ENCODE data around the gene NRG3.
A peak's percentile ranks its signal among the peaks of the same experiment; 100 is the strongest.

The NRG3 gene

GRCh38 chr10:82289945-82290344, 415.0 kb downstream of the NRG3 start:
- TF ChIP-seq, protein P1, sequence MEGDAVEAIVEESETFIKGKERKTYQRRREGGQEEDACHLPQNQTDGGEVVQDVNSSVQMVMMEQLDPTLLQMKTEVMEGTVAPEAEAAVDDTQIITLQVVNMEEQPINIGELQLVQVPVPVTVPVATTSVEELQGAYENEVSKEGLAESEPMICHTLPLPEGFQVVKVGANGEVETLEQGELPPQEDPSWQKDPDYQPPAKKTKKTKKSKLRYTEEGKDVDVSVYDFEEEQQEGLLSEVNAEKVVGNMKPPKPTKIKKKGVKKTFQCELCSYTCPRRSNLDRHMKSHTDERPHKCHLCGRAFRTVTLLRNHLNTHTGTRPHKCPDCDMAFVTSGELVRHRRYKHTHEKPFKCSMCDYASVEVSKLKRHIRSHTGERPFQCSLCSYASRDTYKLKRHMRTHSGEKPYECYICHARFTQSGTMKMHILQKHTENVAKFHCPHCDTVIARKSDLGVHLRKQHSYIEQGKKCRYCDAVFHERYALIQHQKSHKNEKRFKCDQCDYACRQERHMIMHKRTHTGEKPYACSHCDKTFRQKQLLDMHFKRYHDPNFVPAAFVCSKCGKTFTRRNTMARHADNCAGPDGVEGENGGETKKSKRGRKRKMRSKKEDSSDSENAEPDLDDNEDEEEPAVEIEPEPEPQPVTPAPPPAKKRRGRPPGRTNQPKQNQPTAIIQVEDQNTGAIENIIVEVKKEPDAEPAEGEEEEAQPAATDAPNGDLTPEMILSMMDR (conservative IDR thresholded peaks at IDR 0.05; ENCODE audit: low read depth, low read length), result no peak
- no peak for DNase-seq (ENCODE audit: low read depth)
- H3K4me3 ChIP-seq (ENCODE audit: low read depth, low read length), result no peak overlapping the region

DNA sequence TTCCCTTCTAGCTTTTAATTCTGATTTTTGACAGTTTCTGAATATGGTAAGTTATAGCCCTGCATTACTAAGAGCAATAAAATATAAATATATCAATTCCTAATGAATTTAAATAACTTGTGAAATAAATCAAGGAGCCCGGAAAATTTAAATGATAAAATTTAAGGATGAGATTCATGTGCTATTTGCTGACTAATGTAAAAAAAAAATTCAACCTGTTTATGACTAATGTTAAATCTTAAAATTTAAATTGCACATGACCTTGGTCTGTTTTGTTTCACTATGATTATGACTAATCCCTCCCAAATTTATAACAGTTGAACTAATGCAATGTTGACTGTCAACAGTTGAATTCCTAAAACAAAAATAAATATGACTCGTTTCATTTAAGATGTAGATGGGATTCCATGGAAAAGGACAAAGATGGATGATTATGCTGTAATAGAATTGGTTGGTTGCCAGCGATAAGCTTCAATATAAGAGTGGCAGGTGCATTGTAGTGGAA, 419.9 kb downstream of the NRG3 start:
- TF ChIP-seq, protein P1 (conservative IDR thresholded peaks at IDR 0.05; ENCODE audit: low read depth, low read length), result no peak
- no peak for DNase-seq (ENCODE audit: low read depth)
- no peak overlapping the region for H3K4me3 ChIP-seq (ENCODE audit: low read depth, low read length)

DNA sequence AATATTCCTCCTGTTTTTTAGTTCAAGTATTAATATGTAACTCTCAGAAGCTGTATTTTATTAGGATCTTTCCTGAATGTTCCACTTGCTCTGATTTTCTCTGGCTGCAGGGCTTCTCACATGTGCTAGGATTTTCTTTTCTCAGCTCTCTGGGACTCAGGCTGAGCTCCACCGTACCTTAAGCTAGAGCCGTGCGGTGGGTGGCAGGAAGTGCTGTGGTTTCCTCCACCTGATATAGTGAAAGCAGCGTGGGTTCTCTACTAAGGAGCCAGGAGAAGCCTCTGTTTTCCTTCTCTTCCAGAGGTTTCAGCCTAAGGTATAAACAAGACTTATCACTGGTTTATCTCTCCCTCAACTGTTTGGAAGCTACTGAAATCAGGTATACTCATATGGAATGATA, 433.6 kb downstream of the NRG3 start:
- H3K4me3 ChIP-seq (ENCODE audit: low read depth, low read length), result no peak overlapping the region
- DNase-seq (ENCODE audit: low read depth), result no peak
- TF ChIP-seq, protein P1 (conservative IDR thresholded peaks at IDR 0.05; ENCODE audit: low read depth, low read length), result no peak

GRCh38 chr10:82310839-82311238, 435.8 kb downstream of the NRG3 start:
- no peak overlapping the region for H3K4me3 ChIP-seq (ENCODE audit: low read depth, low read length)
- TF ChIP-seq, protein P1 (conservative IDR thresholded peaks at IDR 0.05; ENCODE audit: low read depth, low read length), result no peak

DNA sequence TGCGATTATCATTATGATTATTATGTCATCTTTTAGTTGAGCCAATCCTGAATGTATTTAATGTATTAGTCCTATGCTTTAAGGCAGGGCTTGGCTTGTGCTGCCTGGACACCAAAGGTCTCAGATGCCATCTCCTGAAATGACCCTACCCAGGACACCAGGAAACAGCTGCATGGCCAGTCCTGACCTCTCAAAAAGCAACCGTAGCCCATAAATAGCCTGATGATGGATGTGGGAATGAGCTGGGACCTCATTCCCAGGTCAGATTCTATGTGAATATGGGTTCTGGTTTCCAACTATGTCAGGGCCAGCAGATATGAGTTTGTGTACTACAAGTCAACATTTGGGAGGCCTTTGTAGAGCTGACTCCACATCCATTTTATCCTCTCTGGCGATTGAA, 438.4 kb downstream of the NRG3 start:
- DNase-seq (ENCODE audit: low read depth), result no peak
- TF ChIP-seq, protein P1 (conservative IDR thresholded peaks at IDR 0.05; ENCODE audit: low read depth, low read length), result no peak
- no peak overlapping the region for H3K4me3 ChIP-seq (ENCODE audit: low read depth, low read length)

More at GRCh38 chr10:82310839-82311238, 435.8 kb downstream of the NRG3 start:
- DNase-seq (ENCODE audit: low read depth), result peak; percentile 1

GRCh38 chr10:82318534-82318933, 443.5 kb downstream of the NRG3 start:
- TF ChIP-seq, protein P1 (conservative IDR thresholded peaks at IDR 0.05; ENCODE audit: low read depth, low read length), result no peak
- H3K4me3 ChIP-seq (ENCODE audit: low read depth, low read length), result no peak overlapping the region
- no peak for DNase-seq (ENCODE audit: low read depth)

DNA sequence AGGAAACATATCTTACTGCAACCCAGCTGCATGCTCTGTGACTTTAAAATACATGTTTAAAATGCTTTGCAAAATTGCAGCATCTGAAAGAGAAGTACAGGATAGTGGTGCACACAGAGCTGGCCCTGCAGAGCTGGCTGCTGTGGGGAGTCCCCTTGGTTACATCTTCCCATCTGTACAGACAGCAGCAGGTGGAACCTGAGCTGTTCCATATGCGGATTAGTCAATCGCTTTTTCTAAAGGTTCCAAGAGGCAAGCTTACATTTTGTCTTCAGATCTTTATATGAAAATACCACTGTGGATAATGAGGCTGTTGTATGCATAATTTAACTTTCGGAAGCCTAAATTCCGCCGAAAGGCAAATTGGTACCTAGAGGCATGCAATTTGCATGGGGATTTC, 444.1 kb downstream of the NRG3 start:
- TF ChIP-seq, protein P1 (conservative IDR thresholded peaks at IDR 0.05; ENCODE audit: low read depth, low read length), result no peak
- H3K4me3 ChIP-seq (ENCODE audit: low read depth, low read length), result no peak overlapping the region
- no peak for DNase-seq (ENCODE audit: low read depth)

Measured in choroid plexus epithelial cell (primary cell).